Activated CD4-positive, alpha-beta T cell treated with anti-CD3 and anti-CD28 coated beads, Interleukin-2, amount 10 ng/mL, durations not matched to agents 7 days and 5 days (primary cell): ENCODE measurements around the gene WSB1. TPM values are rescaled to one million over a fixed set of nuclear protein-coding genes. Genes with fewer than 3 reads are reported as not detected.
"Not testable (repeated sequence)": the region's sequence is repeated elsewhere in the genome, so short reads cannot be mapped to it uniquely, and the experiment has no call there.

Experiments used
- CTCF ChIA-PET: fragments of 350-600 bp; sonication (Branson Sonifier 250); formaldehyde crosslinking; loops from one replicate; lab custom pipeline; 2021; ENCODE audit warnings: antibody characterized with exemption; lab: Charles Lee
- POLR2A ChIA-PET: fragments of 350-600 bp; sonication (Branson Sonifier 250); formaldehyde crosslinking; loops from one replicate; lab custom pipeline; 2021; ENCODE audit warnings: antibody characterized with exemption; lab: Charles Lee
- DNase-seq: peaks from one replicate; pipeline ENCODE4 v3.0.0-alpha.2; 2020
- H3K27ac Mint-ChIP-seq: one replicate; pipeline ENCODE4 v1.8.0; 2021; ENCODE audit warnings: mild to moderate bottlenecking, moderate library complexity, mixed read lengths
- H3K27me3 Mint-ChIP-seq: one replicate; pipeline ENCODE4 v1.8.0; 2021; ENCODE audit warnings: mixed read lengths
- H3K36me3 Mint-ChIP-seq: one replicate; pipeline ENCODE4 v1.8.0; 2021; ENCODE audit warnings: low read depth, mixed read lengths
- H3K4me1 Mint-ChIP-seq: one replicate; pipeline ENCODE4 v1.8.0; 2021; ENCODE audit warnings: mixed read lengths
- H3K4me3 Mint-ChIP-seq: one replicate; pipeline ENCODE4 v1.8.0; 2021; ENCODE audit warnings: mild to moderate bottlenecking, moderate library complexity, mixed read lengths
- H3K9me3 Mint-ChIP-seq: one replicate; pipeline ENCODE4 v1.8.0; 2021; ENCODE audit warnings: mixed read lengths
- total RNA-seq, 2 experiments: library from RNA; stranded (reverse); gene quantifications; one replicate each; pipeline ENCODE4 v1.2.3, GENCODE V29; 2021

WSB1 gene
- total RNA-seq, 2 experiments from 2014 or later: 107 to 111 TPM

- Mint-ChIP-seq H3K9me3 (no peaks in the 10 kb centered on the region), H3K27ac (no peak overlapping the region), H3K4me3 (no peak overlapping the region), H3K27me3 (no peaks in the 10 kb centered on the region), H3K4me1 (no peaks in the 10 kb centered on the region), H3K36me3 (peaks cover 8% of the 10 kb centered on the region)
- ChIA-PET POLR2A (no interaction called here), CTCF (interaction anchor here (2.3 kb wide), 1 partner anchor 11 kb away, joined by 9 read pairs; no protein-coding TSS in a partner anchor)
- DNase-seq: no peak
Measured at GRCh38 chr17:27322026-27322425, 28.1 kb downstream of the WSB1 start.

- no peak for DNase-seq
- ChIA-PET CTCF (interaction anchor here (2.3 kb wide), 1 partner anchor 10 kb away, joined by 9 read pairs; no protein-coding TSS in a partner anchor), POLR2A (interaction anchor here (0.7 kb wide), 1 partner anchor 28 kb away, joined by 3 read pairs; no protein-coding TSS in a partner anchor)
- H3K4me1 Mint-ChIP-seq: no peaks in the 10 kb centered on the region
- H3K4me3 Mint-ChIP-seq: no peak overlapping the region
- H3K27ac Mint-ChIP-seq: no peak overlapping the region
- no peaks in the 10 kb centered on the region for H3K9me3 Mint-ChIP-seq
- peaks cover 7% of the 10 kb centered on the region for H3K36me3 Mint-ChIP-seq
- H3K27me3 Mint-ChIP-seq: no peaks in the 10 kb centered on the region
Measured at GRCh38 chr17:27322690-27323508, 29.0 kb downstream of the WSB1 start.

GRCh38 chr17:27323538-27324215, 29.8 kb downstream of the WSB1 start:
- no peaks in the 10 kb centered on the region for H3K4me1 Mint-ChIP-seq
- POLR2A ChIA-PET: interaction anchor here (0.7 kb wide), 1 partner anchor 29 kb away, joined by 3 read pairs; no protein-coding TSS in a partner anchor
- H3K36me3 Mint-ChIP-seq: peaks cover 2% of the 10 kb centered on the region

GRCh38 chr17:27324771-27325339, 30.9 kb downstream of the WSB1 start:
- POLR2A ChIA-PET: no interaction called here
- no peak overlapping the region for H3K4me3 Mint-ChIP-seq
- no peaks in the 10 kb centered on the region for H3K9me3 Mint-ChIP-seq
- no peaks in the 10 kb centered on the region for H3K27me3 Mint-ChIP-seq
- no peaks in the 10 kb centered on the region for H3K36me3 Mint-ChIP-seq
- H3K4me1 Mint-ChIP-seq: no peaks in the 10 kb centered on the region
- CTCF ChIA-PET: no interaction called here
- no peak overlapping the region for H3K27ac Mint-ChIP-seq
- no peak for DNase-seq

More at GRCh38 chr17:27323538-27324215, 29.8 kb downstream of the WSB1 start:
- no peak for DNase-seq
- no peaks in the 10 kb centered on the region for H3K9me3 Mint-ChIP-seq
- no peak overlapping the region for H3K27ac Mint-ChIP-seq
- CTCF ChIA-PET: interaction anchor here (2.3 kb wide), 1 partner anchor 9 kb away, joined by 9 read pairs; no protein-coding TSS in a partner anchor
- no peak overlapping the region for H3K4me3 Mint-ChIP-seq
- H3K27me3 Mint-ChIP-seq: no peaks in the 10 kb centered on the region

GRCh38 chr17:27326051-27326450, 32.1 kb downstream of the WSB1 start:
- CTCF ChIA-PET: interaction anchor here (1.2 kb wide), 1 partner anchor 90 kb away, joined by 4 read pairs; no protein-coding TSS in a partner anchor
- H3K4me3 Mint-ChIP-seq: no peak overlapping the region

GRCh38 chr17:27326585-27326984, 32.7 kb downstream of the WSB1 start:
- Mint-ChIP-seq H3K27ac (no peak overlapping the region), H3K9me3 (no peaks in the 10 kb centered on the region), H3K36me3 (no peaks in the 10 kb centered on the region), H3K27me3 (no peaks in the 10 kb centered on the region), H3K4me1 (peaks cover 5% of the 10 kb centered on the region), H3K4me3 (no peak overlapping the region)
- CTCF ChIA-PET: interaction anchor here (0.6 to 1.2 kb wide), 3 partner anchors 15 to 91 kb away, joined by 3 to 4 read pairs (median 4); no protein-coding TSS in a partner anchor
- POLR2A ChIA-PET: no interaction called here
- no peak for DNase-seq

More at GRCh38 chr17:27326051-27326450, 32.1 kb downstream of the WSB1 start:
- no peaks in the 10 kb centered on the region for H3K36me3 Mint-ChIP-seq
- no peak overlapping the region for H3K27ac Mint-ChIP-seq
- H3K4me1 Mint-ChIP-seq: peaks cover 2% of the 10 kb centered on the region
- no peaks in the 10 kb centered on the region for H3K9me3 Mint-ChIP-seq
- POLR2A ChIA-PET: no interaction called here
- no peak for DNase-seq
- no peaks in the 10 kb centered on the region for H3K27me3 Mint-ChIP-seq

GRCh38 chr17:27327397-27327796, 33.5 kb downstream of the WSB1 start:
- no peak overlapping the region for H3K4me3 Mint-ChIP-seq

GRCh38 chr17:27327871-27328270, 34.0 kb downstream of the WSB1 start:
- H3K36me3 Mint-ChIP-seq: no peaks in the 10 kb centered on the region
- CTCF ChIA-PET: interaction anchor here (0.6 kb wide), 2 partner anchors 931 to 1351 kb away, joined by 3 read pairs; no protein-coding TSS in a partner anchor
- POLR2A ChIA-PET: interaction anchor here (0.6 kb wide), 1 partner anchor 45 kb away, joined by 3 read pairs; no protein-coding TSS in a partner anchor

More at GRCh38 chr17:27327397-27327796, 33.5 kb downstream of the WSB1 start:
- Mint-ChIP-seq H3K27me3 (no peaks in the 10 kb centered on the region), H3K36me3 (no peaks in the 10 kb centered on the region), H3K27ac (no peak overlapping the region), H3K4me1 (peaks cover 10% of the 10 kb centered on the region), H3K9me3 (no peaks in the 10 kb centered on the region)
- DNase-seq: no peak
- POLR2A ChIA-PET: interaction anchor here (0.6 kb wide), 1 partner anchor 44 kb away, joined by 3 read pairs; no protein-coding TSS in a partner anchor
- CTCF ChIA-PET: interaction anchor here (0.6 to 0.7 kb wide), 3 partner anchors 14 to 1351 kb away, joined by 3 to 4 read pairs (median 3); no protein-coding TSS in a partner anchor

GRCh38 chr17:27328686-27329085, 34.8 kb downstream of the WSB1 start:
- H3K27ac Mint-ChIP-seq, DNase-seq, H3K4me3 Mint-ChIP-seq, POLR2A ChIA-PET, H3K27me3 Mint-ChIP-seq, H3K36me3 Mint-ChIP-seq, H3K9me3 Mint-ChIP-seq: not testable (repeated sequence)
- peaks cover 18% of the 10 kb centered on the region for H3K4me1 Mint-ChIP-seq
- CTCF ChIA-PET: interaction anchor here (0.7 kb wide), 1 partner anchor 15 kb away, joined by 3 read pairs; no protein-coding TSS in a partner anchor

More at GRCh38 chr17:27327871-27328270, 34.0 kb downstream of the WSB1 start:
- H3K27me3 Mint-ChIP-seq: no peaks in the 10 kb centered on the region
- no peak overlapping the region for H3K27ac Mint-ChIP-seq
- DNase-seq: no peak
- peaks cover 13% of the 10 kb centered on the region for H3K4me1 Mint-ChIP-seq
- H3K4me3 Mint-ChIP-seq: no peak overlapping the region
- no peaks in the 10 kb centered on the region for H3K9me3 Mint-ChIP-seq

- Mint-ChIP-seq H3K27ac (no peak overlapping the region), H3K4me3 (no peak overlapping the region), H3K36me3 (no peaks in the 10 kb centered on the region), H3K4me1 (peaks cover 24% of the 10 kb centered on the region), H3K27me3 (no peaks in the 10 kb centered on the region), H3K9me3 (no peaks in the 10 kb centered on the region)
- POLR2A ChIA-PET: no interaction called here
- DNase-seq: no peak
- CTCF ChIA-PET: interaction anchor here (0.6 to 1.4 kb wide), 2 partner anchors 91 to 93 kb away, joined by 3 to 6 read pairs; no protein-coding TSS in a partner anchor
Measured at GRCh38 chr17:27329146-27329805, 35.4 kb downstream of the WSB1 start.

- Mint-ChIP-seq H3K9me3 (no peaks in the 10 kb centered on the region), H3K36me3 (no peaks in the 10 kb centered on the region), H3K27me3 (no peaks in the 10 kb centered on the region), H3K27ac (peak overlapping the region; percentile 70), H3K4me1 (peaks cover 24% of the 10 kb centered on the region), H3K4me3 (peak overlapping the region; percentile 68)
- ChIA-PET POLR2A (no interaction called here), CTCF (interaction anchor here (1.5 to 1.6 kb wide), 2 partner anchors 9 to 97 kb away, joined by 6 to 9 read pairs; no protein-coding TSS in a partner anchor)
- DNase-seq: no peak
Measured at GRCh38 chr17:27332047-27332393, 38.1 kb downstream of the WSB1 start.
